Fibroblast of skin of left biceps (primary cell): ENCODE results near the gene FBXO2.

Source experiments
- DNase-seq, 2 experiments: peaks; one replicate each; pipeline ENCODE4 v3.0.0-alpha.2; 2013; ENCODE audit warnings: low read depth in 2 of 2

Gene FBXO2

GRCh38 chr1:11654137-11654938, at the start of gene FBXO2, which contains the start of gene FBXO44:
FBXO2 (minus strand) TSS chr1:11654429; CDS start chr1:11654340, 89 bp downstream.
FBXO44 (plus strand) TSS chr1:11654877; CDS start chr1:11655836, 959 bp downstream.
- no peak for DNase-seq

- DNase-seq: no peak
These were observed 49.3 kb upstream of the FBXO2 start for GRCh38 chr1:11703357-11704193.

- no peak for DNase-seq
These were observed 48.0 kb upstream of the FBXO2 start for GRCh38 chr1:11701981-11702803.

GRCh38 chr1:11701551-11701961, 47.3 kb upstream of the FBXO2 start:
- no peak for DNase-seq

- no peak for DNase-seq
These were observed 46.6 kb upstream of the FBXO2 start for GRCh38 chr1:11700601-11701467.

- DNase-seq: no peak
These were observed 43.6 kb upstream of the FBXO2 start for GRCh38 chr1:11697893-11698210.

- DNase-seq: no peak
These were observed 43.1 kb upstream of the FBXO2 start for GRCh38 chr1:11697188-11697892.

GRCh38 chr1:11695861-11696260, 41.6 kb upstream of the FBXO2 start:
- DNase-seq: no peak

GRCh38 chr1:11693917-11694316, 39.7 kb upstream of the FBXO2 start:
- no peak for DNase-seq

- no peak for DNase-seq
These were observed 38.9 kb upstream of the FBXO2 start for GRCh38 chr1:11693024-11693590.

GRCh38 chr1:11691928-11692711, 37.9 kb upstream of the FBXO2 start:
- no peak for DNase-seq

GRCh38 chr1:11691302-11691914, 37.2 kb upstream of the FBXO2 start, which contains the start of gene DRAXIN:
DRAXIN (plus strand) TSS chr1:11691710; CDS start chr1:11706259, 14,549 bp downstream.
- DNase-seq: no peak

GRCh38 chr1:11690397-11691301, 36.4 kb upstream of the FBXO2 start:
- no peak for DNase-seq

GRCh38 chr1:11688506-11688905, 34.3 kb upstream of the FBXO2 start:
- no peak for DNase-seq

- no peak for DNase-seq
These were observed 31.1 kb upstream of the FBXO2 start for GRCh38 chr1:11685210-11685752.

GRCh38 chr1:11684070-11684469, 29.8 kb upstream of the FBXO2 start:
- DNase-seq: no peak

GRCh38 chr1:11682799-11683198, 28.6 kb upstream of the FBXO2 start:
- DNase-seq: no peak
